ENCODE data around the gene ASPSCR1. TPM values are rescaled to one million over a fixed set of nuclear protein-coding genes. Genes with fewer than 3 reads are reported as not detected.

ASPSCR1 gene
- total and polyA plus RNA-seq, 2 of the 13 experiments (the other 11 are each of a cell fraction or from before 2014, with no cell fraction given): 274 to 314 TPM

DNA sequence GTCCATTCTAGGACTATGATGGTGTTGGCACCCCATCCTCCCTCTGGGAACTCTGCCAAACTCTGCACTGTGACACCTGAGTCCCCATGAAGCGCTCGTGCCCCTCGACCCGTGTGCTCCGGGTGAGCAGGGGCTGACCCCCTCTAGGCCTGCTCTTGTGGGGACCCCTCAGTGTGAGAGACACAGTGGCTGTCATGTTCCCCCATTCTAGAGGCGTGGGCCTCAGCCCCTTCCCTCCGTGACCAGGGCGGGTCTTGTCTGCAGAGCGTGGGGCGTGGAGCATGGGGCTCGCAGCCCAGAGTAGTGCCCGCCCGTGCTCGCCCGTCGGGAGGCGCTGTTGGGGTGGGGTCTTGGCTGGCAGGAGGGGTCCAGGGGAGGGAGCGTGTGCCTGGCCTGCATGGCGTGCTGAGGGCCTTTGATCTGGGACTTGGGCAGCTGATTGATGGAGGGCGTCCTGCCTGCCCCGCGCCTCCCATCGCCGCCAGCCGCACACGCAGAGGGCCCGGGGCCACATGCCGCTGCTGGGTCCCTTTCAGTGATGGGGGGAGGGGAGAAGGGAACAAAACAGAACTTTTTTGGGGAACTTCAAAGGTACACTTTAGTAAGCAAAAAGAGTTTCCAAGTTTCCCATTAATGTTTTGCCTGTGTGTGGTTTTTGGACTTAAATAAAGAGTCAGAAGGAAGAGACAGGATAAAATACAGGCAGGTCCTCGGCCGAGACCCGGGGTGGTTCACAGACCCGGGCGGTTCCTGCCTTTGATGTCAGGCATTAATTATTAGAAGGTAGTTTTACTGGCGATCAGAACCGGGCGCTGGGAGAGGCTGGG, 22.8 kb downstream of the ASPSCR1 start (continued):
- TF ChIP-seq ZBTB4 (CRISPR knock-in tag; IDR thresholded peaks at IDR 0.05; ENCODE audit: borderline replicate concordance) (peak; percentile 81; the same call in 1 of the 2 replicates), ARNT2 (CRISPR knock-in tag; IDR thresholded peaks at IDR 0.05; ENCODE audit: low read depth) (peak; percentile 67), XRCC5 (optimal IDR thresholded peaks at IDR 0.05; ENCODE audit: low read length) (peak; percentile 92), ZSCAN12 (CRISPR knock-in tag; IDR thresholded peaks at IDR 0.05) (no peak), ZSCAN5A (CRISPR knock-in tag; IDR thresholded peaks at IDR 0.05; ENCODE audit: borderline replicate concordance) (no peak), ZNF776 (CRISPR knock-in tag; IDR thresholded peaks at IDR 0.05) (0 out of 2 replicates have a peak, but pooled peaks have one; percentile 28), NKX3-1 (CRISPR knock-in tag; IDR thresholded peaks at IDR 0.05) (no peak; the same call in 1 of the 2 replicates), RBM22 (optimal IDR thresholded peaks at IDR 0.05; ENCODE audit: low read length) (peak; percentile 90), ZNF652 (CRISPR knock-in tag; IDR thresholded peaks at IDR 0.05; ENCODE audit: borderline replicate concordance, low read depth) (no peak), ARID3A (IDR thresholded peaks at IDR 0.05; ENCODE audit: low read depth, low read length) (peak; percentile 71; the same call in 1 of the 2 replicates), SP5 (CRISPR knock-in tag; IDR thresholded peaks at IDR 0.05; ENCODE audit: borderline replicate concordance, low read depth) (peak; percentile 79), IRF1 (CRISPR knock-in tag; IDR thresholded peaks at IDR 0.05; ENCODE audit: low read depth) (no peak), ZNF546 (CRISPR knock-in tag; conservative IDR thresholded peaks at IDR 0.05) (no peak; the same call in 1 of the 2 replicates), UBTF (CRISPR knock-in tag; IDR thresholded peaks at IDR 0.05) (peak; percentile 86), ZFP36L1 (CRISPR knock-in tag; IDR thresholded peaks at IDR 0.05) (no peak), HDAC1 (CRISPR knock-in tag; IDR thresholded peaks at IDR 0.05) (peak; percentile 85)
